ENCODE data around the gene CNTNAP2.

DNA sequence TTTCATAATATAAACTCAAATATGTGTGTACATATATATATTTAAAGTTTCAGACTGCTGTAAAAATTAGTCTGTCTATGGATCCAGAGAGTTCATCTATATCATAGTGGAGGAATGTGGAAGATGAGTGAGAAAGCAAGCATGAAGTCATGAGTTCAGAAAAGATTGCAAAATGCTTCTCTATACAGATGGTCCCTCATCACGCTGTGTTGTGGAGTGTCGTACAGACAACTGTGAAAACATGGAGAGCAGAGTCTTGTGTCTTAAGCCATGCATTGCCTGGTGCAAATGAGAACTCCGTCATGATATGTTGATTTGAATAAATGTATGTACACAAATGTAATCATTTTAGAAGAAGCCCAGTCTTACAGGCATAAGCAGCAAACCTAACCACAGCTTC, 316.9 kb downstream of the CNTNAP2 start:
- TF ChIP-seq, protein P1, sequence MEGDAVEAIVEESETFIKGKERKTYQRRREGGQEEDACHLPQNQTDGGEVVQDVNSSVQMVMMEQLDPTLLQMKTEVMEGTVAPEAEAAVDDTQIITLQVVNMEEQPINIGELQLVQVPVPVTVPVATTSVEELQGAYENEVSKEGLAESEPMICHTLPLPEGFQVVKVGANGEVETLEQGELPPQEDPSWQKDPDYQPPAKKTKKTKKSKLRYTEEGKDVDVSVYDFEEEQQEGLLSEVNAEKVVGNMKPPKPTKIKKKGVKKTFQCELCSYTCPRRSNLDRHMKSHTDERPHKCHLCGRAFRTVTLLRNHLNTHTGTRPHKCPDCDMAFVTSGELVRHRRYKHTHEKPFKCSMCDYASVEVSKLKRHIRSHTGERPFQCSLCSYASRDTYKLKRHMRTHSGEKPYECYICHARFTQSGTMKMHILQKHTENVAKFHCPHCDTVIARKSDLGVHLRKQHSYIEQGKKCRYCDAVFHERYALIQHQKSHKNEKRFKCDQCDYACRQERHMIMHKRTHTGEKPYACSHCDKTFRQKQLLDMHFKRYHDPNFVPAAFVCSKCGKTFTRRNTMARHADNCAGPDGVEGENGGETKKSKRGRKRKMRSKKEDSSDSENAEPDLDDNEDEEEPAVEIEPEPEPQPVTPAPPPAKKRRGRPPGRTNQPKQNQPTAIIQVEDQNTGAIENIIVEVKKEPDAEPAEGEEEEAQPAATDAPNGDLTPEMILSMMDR (IDR thresholded peaks at IDR 0.05; ENCODE audit: control extremely low read depth in 1 of 3, insufficient read depth in 1 of 3, low read depth in 1 of 3, low read length in 3 of 3) = no peak
- TF ChIP-seq TCF12 (IDR thresholded peaks at IDR 0.05; ENCODE audit: low read depth, low read length) (no peak), CBX5 (IDR thresholded peaks at IDR 0.05; ENCODE audit: low read depth, low read length) (no peak), MAX (IDR thresholded peaks at IDR 0.05) (no peak), RAD21 (IDR thresholded peaks at IDR 0.05 in 1 of 2, conservative IDR thresholded peaks at IDR 0.05 in 1 of 2; ENCODE audit: low read depth in 2 of 2, low read length in 2 of 2) (no peak), RFX5 (IDR thresholded peaks at IDR 0.05; ENCODE audit: borderline replicate concordance, low read depth, low read length) (no peak), ATF3 (IDR thresholded peaks at IDR 0.05; ENCODE audit: insufficient read depth, low read depth, low read length) (no peak), POLR2AphosphoS5 (IDR thresholded peaks at IDR 0.05; ENCODE audit: low read depth, low read length) (no peak), EZH2 (IDR thresholded peaks at IDR 0.05; ENCODE audit: low read depth, low read length, severe bottlenecking) (no peak)
